ENCODE results near the gene TCOF1.
"Not testable (repeated sequence)": the region's sequence is repeated elsewhere in the genome, so short reads cannot be mapped to it uniquely, and the experiment has no call there.

TCOF1 gene

DNA sequence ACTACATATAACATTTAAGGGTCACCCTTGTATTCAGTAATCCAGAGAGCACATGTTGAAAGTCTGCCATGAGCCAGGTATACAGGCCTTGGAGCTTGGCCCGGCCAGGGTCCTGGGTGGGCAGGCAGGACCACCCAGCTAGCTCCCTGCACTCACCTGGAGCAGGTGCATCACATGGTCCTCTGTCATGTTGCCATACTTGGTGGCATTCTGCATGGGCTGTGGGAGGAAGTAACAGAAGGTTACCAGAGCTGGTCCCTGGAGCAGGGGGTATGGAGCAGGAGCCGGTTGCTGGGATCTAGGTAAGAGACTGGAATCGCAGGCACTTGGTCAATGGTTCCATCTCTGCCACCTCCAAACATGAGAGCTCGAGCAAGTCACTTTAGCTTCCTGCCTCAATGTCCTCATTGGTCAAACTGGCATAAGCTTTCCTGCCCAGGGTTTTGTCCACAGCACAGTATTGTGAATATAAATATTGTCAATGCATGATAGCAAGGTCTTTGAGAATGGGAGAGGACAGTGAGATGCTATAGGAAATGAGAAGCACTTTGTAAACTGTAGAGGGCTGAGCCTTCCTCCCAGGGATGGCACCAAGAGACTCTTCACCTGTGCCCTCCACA is 48.7 kb downstream of the TCOF1 start:
- DNase-seq (ENCODE audit: low spot score): no peak

DNA sequence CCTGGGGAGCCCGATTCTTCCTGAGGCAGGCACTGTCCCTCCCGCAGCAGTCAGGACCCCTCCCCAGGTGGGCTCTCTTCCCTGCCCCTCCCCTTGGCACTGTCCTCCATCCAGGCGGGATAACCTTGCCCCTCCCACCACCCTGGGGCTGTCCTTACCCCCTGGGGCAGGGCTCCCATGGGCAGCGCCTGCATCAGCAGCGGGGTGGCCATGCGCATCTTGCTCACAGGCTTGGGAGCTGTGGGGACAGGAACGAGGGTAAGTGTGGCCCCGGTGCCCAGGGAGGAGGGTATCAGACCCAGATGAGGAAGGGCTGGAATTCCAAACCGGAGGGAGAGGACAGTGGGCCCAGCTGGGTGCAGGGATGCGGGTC is 49.2 kb downstream of the TCOF1 start:
- no peak for DNase-seq (ENCODE audit: low spot score)

DNA sequence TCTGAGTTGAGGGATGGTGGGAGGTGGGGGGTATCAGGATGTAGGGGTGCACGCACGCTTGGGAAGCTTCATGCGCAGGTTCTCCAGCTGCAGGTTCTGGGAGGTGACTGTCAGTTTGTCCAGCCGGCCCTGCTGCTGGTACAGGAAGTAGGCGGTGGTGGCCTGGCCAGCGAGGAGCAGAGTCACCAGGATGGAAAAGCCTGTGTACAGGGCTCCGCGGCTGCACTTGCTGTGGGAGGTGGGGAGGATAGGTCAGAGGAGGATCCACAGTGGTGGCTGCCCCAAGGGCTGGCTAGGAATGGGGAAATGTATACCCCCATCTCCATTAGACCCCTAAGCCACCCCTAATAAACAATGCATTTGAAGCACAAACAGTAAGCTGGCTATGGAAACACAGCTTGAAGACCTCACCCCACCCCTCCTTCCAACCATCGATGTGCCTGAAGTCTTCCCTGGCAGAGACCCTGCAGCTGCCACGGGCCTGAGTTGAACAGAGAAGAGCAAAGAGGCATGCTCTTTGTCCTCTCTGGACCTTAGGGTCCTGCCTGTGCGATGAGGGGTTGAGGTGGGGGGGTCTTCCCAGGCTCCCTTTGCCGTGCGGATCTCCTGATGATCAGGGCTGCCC is 49.7 kb downstream of the TCOF1 start:
- no peak for DNase-seq (ENCODE audit: low spot score)

DNA sequence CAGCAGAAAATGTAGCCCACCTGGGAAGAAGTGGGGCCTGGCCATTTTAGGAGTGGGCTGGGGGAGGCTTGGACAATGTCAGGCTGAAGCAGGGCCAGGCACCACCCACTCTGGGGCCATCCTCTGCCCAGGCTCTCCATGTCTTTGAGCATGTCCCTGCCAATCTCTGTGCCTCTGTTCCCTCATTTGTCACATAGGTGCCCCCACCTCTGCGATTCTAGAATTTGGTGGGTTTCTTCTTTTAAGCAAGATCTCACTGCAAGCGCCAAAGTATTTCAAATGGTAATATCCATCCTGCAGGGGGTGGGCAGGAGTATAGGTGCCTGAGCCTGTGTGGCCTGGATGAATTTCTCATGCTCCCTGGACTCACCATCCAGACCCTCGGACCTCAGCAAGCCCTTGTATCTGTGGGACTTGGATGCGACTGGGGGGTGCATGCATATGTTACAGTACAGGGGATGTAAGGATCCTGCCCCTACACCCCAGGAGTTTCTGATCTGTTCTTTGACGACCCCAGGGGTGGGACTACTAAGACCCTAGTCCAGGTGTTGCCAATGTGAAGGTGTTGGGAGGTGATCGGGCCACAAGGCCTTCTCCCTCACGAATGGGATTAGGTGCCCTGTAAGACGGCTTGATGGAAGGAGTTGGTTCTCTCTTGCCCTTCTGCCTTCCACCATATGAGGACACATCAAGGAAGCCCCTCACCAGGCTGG is 50.9 kb downstream of the TCOF1 start:
- no peak for DNase-seq (ENCODE audit: low spot score)

DNA sequence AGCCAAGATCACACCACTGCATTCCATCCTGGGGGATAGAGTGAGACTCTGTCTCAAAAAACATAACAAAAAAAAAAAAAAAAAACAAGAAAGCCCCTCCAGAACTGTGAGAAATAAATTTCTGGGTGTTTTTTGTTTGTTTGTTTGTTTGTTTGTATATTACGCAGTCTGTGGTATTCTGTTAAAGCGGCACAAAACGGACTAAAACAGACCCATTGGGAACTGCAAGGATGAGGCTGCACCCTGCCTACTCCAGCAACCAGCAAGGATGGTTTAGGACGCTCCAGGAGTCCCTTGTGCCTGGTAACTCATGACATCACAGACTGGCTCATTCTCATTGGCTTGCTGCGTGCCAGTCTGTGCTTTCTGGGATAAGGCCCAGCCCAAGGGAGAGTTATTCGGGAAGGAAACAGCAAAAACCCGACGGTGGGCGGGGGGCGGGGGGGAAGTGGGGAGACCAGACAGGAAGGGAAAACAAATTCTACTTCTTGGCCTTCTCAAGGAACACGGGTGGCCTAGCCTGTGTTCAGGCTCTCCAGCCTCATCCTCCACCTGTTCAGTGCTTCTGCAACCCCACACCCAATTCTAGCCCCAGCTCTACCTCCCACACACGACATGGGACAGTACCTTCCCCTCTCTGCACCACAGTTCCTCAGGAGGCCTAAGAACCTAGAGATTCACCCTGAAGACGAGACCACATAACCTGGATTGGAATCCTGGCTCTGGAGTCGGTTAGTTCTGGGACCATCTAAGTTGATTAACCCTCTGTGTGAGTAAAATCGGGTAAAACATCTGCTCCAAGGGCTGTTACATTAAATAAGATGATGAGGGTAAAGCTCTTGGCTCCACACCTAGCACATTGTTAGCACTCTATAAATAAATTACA is 52.4 kb downstream of the TCOF1 start:
- DNase-seq (ENCODE audit: low spot score): peak; percentile 78

DNA sequence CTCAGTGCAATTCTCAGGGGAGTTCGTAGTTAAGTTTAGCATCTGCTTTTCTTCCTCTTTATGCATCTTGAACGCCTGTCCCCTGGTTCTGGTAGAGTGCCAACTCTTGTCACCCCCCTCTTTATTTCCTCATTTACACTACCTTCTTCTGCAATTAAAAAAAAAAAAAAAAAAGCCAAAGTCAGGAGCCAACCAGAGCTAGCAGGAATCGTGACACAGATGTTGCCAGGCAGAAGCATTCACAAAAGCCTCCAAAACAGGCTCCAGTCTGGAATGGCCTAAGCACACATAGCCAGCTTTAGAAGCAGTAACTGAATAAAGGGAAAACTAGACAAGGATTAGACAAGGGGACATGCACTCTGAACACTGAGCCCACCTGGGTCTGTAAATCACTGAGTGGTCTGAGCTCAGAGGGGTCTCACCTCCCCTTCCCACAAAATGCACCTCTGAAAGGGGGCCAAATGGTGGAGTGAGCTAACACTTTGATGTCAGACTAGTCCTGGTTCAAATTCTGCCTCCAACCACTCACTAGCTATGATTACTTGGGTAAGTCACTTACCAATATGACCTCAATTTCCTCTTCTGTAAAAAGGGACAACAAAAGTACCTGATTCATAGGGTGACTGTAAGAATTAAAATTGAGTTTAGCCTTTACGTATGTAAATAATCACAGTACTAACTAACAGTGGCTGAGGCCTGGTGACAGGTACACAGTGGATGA is 53.2 kb downstream of the TCOF1 start:
- peak; percentile 57 for DNase-seq (ENCODE audit: low spot score)

DNA sequence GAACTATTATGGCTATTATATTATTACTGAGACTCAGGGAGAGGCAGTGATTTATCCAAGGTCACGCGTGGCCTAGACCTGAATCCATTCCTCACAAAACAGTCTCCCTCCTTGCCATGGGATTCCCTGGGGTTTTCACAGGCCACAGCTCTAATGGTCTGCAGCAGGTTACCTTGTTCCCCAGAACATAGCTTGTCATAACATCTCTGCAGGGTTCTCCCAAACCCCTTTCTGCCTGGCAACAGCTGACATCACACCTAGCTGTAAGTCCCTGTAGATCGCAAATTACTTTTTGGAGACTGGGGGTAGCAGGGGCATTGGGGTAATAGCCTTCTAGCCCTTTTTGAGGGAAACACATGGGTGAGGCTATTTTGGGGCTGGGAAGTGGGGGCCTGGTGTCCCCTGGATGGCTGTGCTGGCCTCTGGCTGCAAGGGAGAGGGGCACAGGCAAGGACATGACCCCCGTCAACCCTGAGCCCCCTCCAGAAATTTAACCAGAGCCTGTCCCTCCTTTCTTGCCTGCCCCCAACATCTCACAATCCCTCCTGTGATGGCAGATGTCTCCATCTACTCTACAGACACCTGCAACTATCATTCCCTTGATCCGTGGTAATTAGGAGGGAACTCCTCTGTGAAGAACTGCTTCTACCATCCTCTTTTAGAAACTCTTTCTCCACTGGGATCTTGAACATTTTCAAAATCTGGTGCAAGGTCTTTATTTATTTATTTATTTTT is 53.9 kb downstream of the TCOF1 start:
- DNase-seq (ENCODE audit: low spot score): peak; percentile 78

DNA sequence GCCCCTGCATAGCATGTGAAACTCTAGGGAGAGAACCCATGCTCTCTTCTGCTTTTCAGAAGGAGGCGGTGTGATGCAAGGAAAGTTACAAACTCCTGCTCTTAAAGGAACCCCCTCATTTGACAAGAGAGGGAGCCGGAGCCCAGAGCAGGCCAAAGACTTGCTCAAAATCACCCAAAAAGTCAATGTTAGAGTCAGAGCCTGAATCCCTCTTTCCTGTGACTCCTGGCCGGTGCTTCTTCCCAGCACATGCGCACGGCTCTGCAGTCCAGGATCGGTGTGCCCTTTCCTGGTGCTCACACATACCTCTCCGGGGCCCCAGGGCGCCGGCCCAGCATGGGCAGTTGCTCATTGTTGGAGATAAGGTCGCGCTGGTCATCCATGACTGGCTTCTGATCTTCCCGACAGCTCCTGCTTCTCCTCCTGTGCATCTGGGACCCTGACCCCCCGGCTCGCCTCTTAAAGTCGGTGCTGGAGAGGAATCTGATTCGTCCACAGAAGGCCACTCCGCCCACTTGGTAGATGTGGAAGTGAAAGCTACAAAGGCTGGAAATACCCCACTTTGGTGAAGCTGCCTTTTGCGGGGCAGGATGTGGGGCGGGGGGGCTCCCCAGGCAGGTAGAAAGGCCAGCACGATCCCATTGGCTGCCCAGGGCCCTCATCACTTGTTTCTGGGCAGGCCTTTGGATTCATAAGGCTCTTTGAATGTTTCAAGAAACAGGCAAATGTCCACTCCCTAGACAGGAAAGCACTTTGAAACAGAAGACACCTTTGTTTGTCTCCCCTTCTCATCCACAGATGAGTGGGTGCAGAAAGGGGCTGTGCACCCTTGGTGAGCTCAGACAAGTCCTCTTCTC is 55.0 kb downstream of the TCOF1 start, which contains the start of gene CD74:
Gene CD74 (minus strand): TSS at position 592 of the 857 bp plus-strand sequence. CDS start 161 bp downstream, at position 431.
- peak; percentile 97 for DNase-seq (ENCODE audit: low spot score)

DNA sequence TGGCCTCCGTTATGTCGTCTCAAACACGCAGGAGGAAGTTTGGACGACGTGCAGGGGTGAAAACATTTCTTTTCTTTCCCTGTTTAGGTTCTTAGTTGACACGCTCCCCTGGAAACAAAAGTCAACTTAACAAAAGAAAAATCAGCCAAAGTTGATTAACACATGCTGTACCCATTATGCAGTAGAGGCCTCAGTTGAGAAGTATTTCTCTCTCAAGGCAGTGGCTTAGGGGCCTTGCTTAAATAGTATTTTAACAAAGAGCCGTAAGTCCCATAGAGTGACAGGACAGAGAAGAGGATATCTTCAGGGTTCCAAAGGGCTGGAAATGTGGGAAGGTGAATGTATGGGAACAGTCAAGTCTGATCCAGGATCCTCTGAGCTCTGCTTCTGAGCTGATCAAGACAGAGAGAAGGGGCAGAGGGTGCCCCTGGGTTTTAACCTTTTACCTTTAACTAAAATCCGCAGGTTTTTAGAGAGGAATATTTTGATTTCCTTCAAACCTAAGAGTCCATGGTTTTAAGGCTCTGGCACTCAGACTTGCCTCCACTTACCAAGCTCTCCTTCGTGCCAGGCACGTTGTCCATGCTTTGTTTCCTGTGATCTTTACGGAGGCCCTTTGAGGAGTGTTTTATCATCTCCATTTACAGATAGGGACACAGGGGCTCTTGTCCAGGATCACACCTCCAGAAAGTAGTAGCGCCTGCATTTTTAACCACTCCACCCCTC is 55.8 kb downstream of the TCOF1 start:
- no peak for DNase-seq (ENCODE audit: low spot score)

DNA sequence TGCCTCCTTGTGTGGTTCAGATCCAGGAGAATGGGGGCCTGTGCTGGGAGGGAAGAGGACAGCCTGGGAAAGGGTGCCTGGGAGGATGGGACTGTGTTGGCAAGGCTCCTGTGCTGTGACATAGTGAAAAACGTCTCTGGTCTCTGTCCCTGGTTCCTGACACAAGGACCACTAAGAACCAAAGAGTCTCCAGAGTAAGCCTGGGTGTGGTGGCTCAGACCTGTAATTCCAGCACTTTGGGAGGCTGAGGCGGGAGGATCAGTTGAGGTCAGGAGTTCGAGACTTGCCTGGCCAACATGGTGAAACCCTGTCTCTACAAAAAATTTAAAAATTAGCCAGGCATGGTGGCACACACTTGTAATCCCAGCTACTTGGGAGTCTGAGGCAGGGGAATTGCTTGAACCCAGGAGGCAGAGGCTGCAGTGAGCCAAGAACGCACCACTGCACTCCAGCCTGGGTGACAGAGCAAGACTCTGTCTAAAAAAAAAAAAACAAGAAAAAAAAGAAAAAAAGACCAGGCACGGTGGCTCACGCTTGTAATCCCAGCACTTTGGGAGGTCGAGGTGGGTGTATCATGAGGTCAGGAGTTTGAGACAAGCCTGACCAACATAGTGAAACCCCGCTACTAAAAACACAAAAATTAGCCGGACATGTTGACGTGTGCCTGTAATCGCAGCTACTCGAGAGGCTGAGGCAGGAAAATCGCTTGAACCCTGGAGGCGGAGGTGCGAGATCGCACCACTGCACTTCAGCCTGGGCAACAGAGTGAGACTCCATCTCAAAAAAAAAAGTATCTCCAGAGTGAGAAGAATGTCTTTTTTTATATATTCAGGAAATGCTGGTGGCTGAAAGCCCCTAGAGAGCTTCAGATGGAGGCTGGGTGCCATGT is 56.6 kb downstream of the TCOF1 start:
- not testable (repeated sequence) for DNase-seq (ENCODE audit: low spot score)

DNA sequence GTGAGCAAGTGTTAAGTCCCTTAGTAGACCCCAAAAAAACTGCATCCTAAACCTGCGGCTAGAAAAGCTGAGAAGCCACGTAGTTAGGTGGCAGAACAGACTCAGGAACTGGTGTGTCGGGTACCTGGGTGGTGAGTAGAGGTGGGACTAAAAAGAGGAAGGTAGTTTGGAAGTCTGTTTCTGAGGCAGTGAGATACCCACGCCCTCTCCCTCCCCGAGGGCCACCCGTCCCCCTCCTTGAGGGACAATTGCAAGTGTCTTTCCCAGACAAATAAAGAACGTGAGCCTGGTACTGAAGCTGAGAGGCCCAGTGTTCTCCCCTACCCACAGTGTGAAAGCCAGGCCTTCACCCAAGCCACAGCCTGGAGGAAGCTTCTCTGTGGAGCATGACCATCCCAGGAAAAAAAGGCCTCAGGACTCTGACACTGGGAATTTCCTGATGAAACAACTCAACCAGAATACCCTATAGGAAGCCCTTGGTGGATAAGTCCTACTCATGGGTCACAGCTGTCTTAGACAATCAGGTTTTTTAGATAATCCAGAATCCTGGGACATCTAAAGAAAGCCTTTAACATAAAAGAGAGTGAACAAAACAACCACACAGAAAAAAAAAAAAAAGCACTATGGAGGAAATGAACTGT is 62.3 kb downstream of the TCOF1 start:
- no peak for DNase-seq (ENCODE audit: low spot score)

DNA sequence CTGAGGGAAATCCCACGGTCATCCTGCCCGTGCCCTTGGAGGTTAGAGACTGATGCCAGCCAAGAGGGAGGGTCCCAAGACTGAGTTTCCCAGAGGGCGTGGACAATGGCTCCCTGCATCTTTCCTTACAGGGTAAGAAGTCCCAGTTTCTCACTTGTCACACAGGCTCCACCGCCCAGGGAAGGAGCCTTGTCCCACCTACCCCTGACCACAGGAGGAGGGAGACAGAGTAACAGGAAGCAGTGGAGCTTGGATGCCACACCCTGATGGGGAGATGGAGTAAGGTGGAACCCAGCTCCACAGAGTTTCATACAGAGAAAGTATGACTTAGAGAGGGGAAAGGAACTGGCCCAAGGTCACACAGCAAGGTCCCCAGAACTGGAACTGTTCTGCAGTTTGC is 64.6 kb downstream of the TCOF1 start:
- DNase-seq (ENCODE audit: low spot score): no peak

DNA sequence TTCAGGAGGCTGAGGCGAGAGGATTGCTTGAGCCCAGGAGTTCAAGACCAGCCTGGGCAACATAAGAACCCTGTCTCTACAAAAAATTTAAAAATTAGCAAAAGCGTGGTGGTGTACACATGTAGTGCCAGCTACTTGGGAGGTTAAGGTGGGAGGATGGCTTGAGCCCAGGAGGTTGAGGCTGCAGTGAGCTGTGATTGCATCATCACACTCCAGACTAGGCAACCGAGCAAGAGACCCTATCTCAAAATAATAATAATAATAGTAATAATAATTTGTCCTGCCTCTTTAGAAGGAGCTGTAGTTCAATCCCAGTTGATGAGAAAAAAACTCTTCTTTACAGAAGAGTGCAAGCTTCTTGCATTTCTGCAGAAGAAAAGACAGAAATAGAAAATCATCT is 65.3 kb downstream of the TCOF1 start:
- no peak for DNase-seq (ENCODE audit: low spot score)

DNA sequence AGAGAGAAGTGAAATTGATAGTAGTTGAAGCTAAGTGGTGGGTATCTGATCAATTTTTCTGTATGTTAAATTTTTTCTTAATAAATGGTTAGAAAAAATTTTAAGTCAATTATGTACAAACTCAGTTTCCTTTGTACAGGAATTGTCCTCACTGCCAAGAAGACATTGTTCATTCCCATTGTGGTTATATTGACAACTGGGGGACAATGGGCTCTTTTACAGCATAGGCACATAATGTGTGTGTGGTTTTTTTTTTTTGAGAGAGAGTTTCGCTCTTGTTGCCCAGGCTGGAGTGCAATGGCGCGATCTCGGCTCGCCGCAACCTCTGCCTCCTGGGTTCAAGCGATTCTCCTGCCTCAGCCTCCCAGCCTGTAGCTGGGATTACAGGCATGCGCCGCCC is 68.7 kb downstream of the TCOF1 start:
- DNase-seq (ENCODE audit: low spot score): not testable (repeated sequence)

DNA sequence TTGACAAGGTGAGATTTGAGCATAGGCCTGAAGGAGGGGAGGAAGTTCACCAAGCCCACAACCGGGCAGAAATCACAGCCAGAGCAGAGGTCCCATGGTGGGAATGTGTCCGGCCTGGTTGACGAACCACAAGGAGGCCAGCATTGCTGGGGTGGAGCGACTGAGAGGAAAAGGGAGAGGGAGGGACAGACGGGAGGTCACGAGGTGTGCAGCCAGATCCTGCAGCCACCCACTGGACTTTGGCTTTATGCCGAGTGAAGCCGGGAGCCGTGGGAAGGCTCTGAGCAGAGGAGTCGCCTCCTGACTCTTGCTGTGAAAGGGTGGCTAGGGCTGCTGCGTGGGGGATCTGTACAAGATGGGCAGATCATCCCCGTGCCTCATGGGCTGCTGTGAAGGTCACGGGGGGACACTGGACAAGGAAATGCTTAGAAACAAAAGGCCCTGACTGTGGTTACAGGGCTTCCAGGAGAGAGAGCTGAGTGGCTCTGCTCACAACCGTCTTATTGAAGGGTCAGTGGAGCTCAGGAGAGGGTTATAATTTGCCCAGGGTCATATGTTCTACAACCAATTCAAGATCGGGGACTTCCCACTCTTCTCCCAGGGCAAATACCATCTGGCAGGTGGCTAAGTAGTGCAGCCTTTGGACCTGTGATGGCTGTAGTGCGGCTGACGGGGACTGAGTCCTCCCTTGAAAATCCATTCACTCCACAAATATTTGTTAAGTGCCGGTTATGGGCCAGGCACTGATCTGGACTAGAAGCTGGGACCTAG is 70.8 kb downstream of the TCOF1 start:
- DNase-seq (ENCODE audit: low spot score): no peak

DNA sequence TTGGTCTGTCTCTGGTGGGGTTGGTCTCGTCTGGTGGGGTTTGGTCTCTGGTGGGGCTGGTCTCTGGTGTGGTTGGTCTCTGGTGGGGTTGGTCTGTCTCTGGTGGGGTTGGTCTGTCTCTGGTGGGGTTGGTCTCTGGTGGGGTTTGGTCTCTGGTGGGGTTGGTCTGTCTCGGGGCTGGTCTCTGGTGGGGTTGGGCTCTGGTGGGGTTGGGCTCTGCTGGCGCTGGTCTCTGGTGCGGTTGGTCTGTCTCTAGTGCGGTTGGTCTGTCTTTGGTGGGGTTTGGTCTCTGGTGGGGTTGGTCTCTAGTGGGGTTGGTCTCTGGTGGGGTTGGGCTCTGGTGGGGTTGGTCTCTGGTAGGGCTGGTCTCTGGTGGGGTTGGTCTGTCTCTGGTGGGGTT is 71.5 kb downstream of the TCOF1 start:
- no peak for DNase-seq (ENCODE audit: low spot score)

DNA sequence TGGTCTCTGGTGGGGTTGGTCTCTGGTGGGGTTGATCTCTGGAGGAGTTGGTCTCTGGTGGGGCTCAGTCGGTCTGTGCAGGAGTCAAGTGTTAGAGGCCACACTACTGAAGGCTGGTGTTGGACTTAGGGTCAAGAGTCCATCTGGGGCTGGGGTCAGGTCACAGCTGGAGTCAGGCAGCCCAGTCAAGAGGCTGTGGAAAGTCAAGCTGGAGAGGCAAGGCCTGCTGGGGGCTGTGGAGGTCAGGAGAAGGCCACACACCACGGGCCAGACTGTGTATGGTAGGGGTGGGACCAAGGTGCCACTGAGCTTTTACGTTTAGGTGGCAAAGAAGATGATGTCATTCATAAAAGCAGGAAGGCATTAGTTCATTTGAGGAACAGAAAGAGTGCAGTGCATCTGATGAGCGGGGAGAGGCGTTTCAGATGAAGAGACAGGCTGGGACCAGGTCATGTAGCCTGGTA is 71.9 kb downstream of the TCOF1 start:
- no peak for DNase-seq (ENCODE audit: low spot score)

Measured in activated CD4-positive, alpha-beta T cell treated with anti-CD3 and anti-CD28 coated beads, Interleukin-2, Interleukin-4, amounts not matched to agents 100 ng/mL and 50 ng/mL, durations not matched to agents 16 hours and 8 hours (primary cell).